Stomach smooth muscle (tissue), 2 donors: ENCODE data around the gene CFAP119.

Experiments
- H3K27ac ChIP-seq: one replicate; pipeline ENCODE4 v1.7.0; 2013; ENCODE audit warnings: mild to moderate bottlenecking, low read length, inconsistent platforms
- H3K27me3 ChIP-seq, 2 donors: one replicate each; pipeline ENCODE4 v1.7.0; 2013; ENCODE audit warnings: low read length in 2 of 2; ENCODE audit not compliant: insufficient read depth in 2 of 2, control insufficient read depth in 1 of 2
- H3K36me3 ChIP-seq, 2 donors: one replicate each; pipeline ENCODE4 v1.7.0; 2013; ENCODE audit warnings: low read length in 2 of 2; ENCODE audit not compliant: control insufficient read depth in 2 of 2, insufficient read depth in 2 of 2
- H3K4me1 ChIP-seq: one replicate; pipeline ENCODE4 v1.7.0; 2013; ENCODE audit warnings: low read length; ENCODE audit not compliant: control insufficient read depth, insufficient read depth
- H3K4me3 ChIP-seq, 2 donors: one replicate each; pipeline ENCODE4 v1.7.0; 2013; ENCODE audit warnings: low read length in 2 of 2
- H3K9ac ChIP-seq, 2 donors: one replicate each; pipeline ENCODE4 v1.7.0; 2013; ENCODE audit warnings: low read length in 2 of 2, mild to moderate bottlenecking in 1 of 2
- H3K9me3 ChIP-seq, 2 donors: one replicate each; pipeline ENCODE4 v1.7.0; 2013; ENCODE audit warnings: low read length in 2 of 2; ENCODE audit not compliant: control insufficient read depth in 2 of 2
- donor health status: healthy.
- donor health status: Pancreatic carcinoma.

The CFAP119 gene

GRCh38 chr16:30747799-30748633, 13.8 kb downstream of the CFAP119 start, which contains the start of gene PHKG2:
Gene PHKG2 (plus strand): TSS chr16:30748425. CDS start chr16:30748821, 396 bp downstream.
- Histone ChIP-seq H3K36me3 (peaks cover 14 to 21% of the 10 kb centered on the region in 2 donors), H3K4me1 (peaks cover 10% of the 10 kb centered on the region), H3K9me3 (no peaks in the 10 kb centered on the region), H3K27me3 (no peaks in the 10 kb centered on the region), H3K9ac (peak within 1 kb of the TSS; percentile 71 to 75), H3K27ac (peak within 1 kb of the TSS; percentile 67), H3K4me3 (peak within 1 kb of the TSS; percentile 81 to 95)

GRCh38 chr16:30747331-30747730, 14.5 kb downstream of the CFAP119 start:
- peak overlapping the region; percentile 71 to 75 for H3K9ac ChIP-seq
- H3K4me1 ChIP-seq: peaks cover 10% of the 10 kb centered on the region
- H3K9me3 ChIP-seq: no peaks in the 10 kb centered on the region
- no peaks in the 10 kb centered on the region for H3K27me3 ChIP-seq
- H3K27ac ChIP-seq: peak overlapping the region; percentile 67
- H3K36me3 ChIP-seq: peaks cover 14 to 16% of the 10 kb centered on the region in 2 donors
- peak overlapping the region; percentile 81 to 95 for H3K4me3 ChIP-seq

- no peak overlapping the region for H3K4me3 ChIP-seq
- no peak overlapping the region for H3K27ac ChIP-seq
- H3K9ac ChIP-seq: no peak overlapping the region
- H3K36me3 ChIP-seq: peaks cover 14 to 16% of the 10 kb centered on the region in 2 donors
- peaks cover 14% of the 10 kb centered on the region for H3K4me1 ChIP-seq
- H3K27me3 ChIP-seq: no peaks in the 10 kb centered on the region
- no peaks in the 10 kb centered on the region for H3K9me3 ChIP-seq
These were observed 15.2 kb downstream of the CFAP119 start for GRCh38 chr16:30746638-30747175.

DNA sequence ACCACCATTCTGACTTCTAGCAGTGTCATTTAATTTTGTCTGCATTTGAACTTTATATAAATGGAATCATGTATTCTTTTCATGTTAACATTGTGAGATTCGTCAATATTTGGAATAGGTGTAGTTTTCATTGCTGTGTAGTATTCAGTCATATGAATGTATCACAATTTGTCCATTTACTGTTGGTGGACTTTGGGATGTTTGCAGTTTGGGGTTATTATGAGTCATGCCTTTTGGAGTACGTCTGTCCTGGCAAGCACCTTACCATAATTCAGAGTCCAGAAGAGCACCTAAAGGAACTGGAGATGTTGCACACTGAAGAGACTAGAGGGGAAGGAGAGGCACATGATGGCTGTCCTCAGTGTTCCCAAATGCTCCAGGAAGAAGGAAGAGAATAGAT, 16.8 kb downstream of the CFAP119 start:
- no peak overlapping the region for H3K27ac ChIP-seq
- H3K4me3 ChIP-seq: no peak overlapping the region
- H3K9me3 ChIP-seq: no peaks in the 10 kb centered on the region
- H3K27me3 ChIP-seq: no peaks in the 10 kb centered on the region
- H3K4me1 ChIP-seq: peaks cover 26% of the 10 kb centered on the region
- peaks cover 7% of the 10 kb centered on the region in 2 donors for H3K36me3 ChIP-seq
- no peak overlapping the region for H3K9ac ChIP-seq

DNA sequence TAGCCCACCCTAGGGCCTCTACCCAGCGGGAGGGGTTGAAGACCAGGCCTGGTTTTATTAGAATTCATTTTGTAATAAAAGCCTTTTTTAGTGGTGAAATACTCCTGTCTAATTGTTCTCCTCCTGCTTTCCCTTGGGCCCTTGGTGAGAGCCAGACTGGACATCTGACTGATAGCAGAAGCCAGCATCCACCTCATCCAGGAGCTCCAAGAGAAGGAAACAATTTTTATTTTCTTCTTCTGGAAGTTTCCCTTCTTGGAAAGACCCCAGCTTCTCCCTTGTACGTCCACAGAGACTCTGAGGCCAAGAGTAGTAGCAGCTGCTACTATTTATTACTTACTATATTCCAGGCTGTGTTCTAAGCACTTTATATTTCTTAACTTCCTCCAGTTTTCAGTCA, 17.7 kb downstream of the CFAP119 start:
- Histone ChIP-seq H3K4me1 (peaks cover 27% of the 10 kb centered on the region), H3K9ac (no peak overlapping the region), H3K27ac (peak overlapping the region; percentile 31)

GRCh38 chr16:30743716-30744115, 18.1 kb downstream of the CFAP119 start:
- Histone ChIP-seq H3K36me3 (peaks cover 11 to 12% of the 10 kb centered on the region in 2 donors), H3K9ac (no peak overlapping the region), H3K4me1 (peaks cover 27% of the 10 kb centered on the region)

More for the DNA sequence above, 17.7 kb downstream of the CFAP119 start:
- peaks cover 7% of the 10 kb centered on the region in 2 donors for H3K36me3 ChIP-seq
- H3K27me3 ChIP-seq: no peaks in the 10 kb centered on the region
- no peaks in the 10 kb centered on the region for H3K9me3 ChIP-seq
- H3K4me3 ChIP-seq: no peak overlapping the region

GRCh38 chr16:30741461-30741914, 20.4 kb downstream of the CFAP119 start:
- Histone ChIP-seq H3K9me3 (no peaks in the 10 kb centered on the region), H3K9ac (peak overlapping the region in 1 of 2 donors; percentile 29), H3K27ac (peak overlapping the region; percentile 58), H3K4me3 (peak overlapping the region in 1 of 2 donors; percentile 35), H3K36me3 (peaks cover 30 to 32% of the 10 kb centered on the region in 2 donors), H3K27me3 (no peaks in the 10 kb centered on the region), H3K4me1 (peaks cover 22% of the 10 kb centered on the region)

More at GRCh38 chr16:30743716-30744115, 18.1 kb downstream of the CFAP119 start:
- no peaks in the 10 kb centered on the region for H3K27me3 ChIP-seq
- H3K4me3 ChIP-seq: no peak overlapping the region
- H3K27ac ChIP-seq: peak overlapping the region; percentile 31
- no peaks in the 10 kb centered on the region for H3K9me3 ChIP-seq

DNA sequence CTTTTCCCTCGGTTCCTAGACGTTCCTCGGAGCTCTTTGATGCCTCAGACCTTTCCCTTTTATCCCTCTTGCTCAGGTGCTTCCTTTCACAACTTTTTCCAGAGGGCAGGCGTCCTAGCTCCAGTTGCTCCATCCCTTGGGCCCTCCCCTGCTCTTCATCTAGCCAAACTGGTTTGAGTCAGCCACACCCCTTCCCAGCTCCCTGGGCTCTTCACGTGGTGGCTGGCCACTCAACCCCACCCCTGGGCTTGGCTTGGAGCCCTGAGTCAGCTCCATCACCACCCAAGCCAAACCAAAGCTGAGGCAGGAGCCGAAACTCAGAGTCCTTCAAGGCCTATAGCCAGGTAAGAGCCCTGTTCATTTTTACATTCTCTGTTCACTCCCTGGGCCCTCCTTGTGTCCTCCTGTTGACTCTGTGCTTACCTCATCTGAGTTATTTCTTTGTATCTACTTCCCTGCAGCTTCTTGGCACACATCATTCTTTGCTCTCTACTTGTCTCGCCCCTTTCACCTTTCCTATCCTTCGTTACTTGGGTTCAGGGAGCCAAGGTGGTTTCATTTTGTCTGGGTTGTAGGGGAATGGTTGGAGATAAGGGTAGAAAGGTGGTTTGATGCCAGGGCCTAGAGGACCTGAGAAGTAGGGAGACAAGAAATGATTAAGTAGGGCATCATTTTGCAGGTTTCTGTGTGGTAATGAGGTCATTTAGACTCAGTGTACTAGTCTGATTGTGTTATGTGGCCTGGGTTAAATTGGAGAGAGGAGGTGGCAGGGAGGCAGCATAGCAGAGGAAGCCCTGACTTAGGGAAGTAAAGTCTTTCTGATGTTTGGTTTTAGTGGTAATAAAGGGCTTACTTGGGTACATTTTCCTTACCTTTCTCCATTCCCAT, 21.3 kb downstream of the CFAP119 start:
- H3K27ac ChIP-seq: peak overlapping the region; percentile 58
- H3K4me1 ChIP-seq: peaks cover 22% of the 10 kb centered on the region
- no peaks in the 10 kb centered on the region for H3K9me3 ChIP-seq
- H3K27me3 ChIP-seq: no peaks in the 10 kb centered on the region
- peaks cover 39 to 40% of the 10 kb centered on the region in 2 donors for H3K36me3 ChIP-seq
- peak overlapping the region in 1 of 2 donors; percentile 40 for H3K4me3 ChIP-seq
- peak overlapping the region in 1 of 2 donors; percentile 47 for H3K9ac ChIP-seq

DNA sequence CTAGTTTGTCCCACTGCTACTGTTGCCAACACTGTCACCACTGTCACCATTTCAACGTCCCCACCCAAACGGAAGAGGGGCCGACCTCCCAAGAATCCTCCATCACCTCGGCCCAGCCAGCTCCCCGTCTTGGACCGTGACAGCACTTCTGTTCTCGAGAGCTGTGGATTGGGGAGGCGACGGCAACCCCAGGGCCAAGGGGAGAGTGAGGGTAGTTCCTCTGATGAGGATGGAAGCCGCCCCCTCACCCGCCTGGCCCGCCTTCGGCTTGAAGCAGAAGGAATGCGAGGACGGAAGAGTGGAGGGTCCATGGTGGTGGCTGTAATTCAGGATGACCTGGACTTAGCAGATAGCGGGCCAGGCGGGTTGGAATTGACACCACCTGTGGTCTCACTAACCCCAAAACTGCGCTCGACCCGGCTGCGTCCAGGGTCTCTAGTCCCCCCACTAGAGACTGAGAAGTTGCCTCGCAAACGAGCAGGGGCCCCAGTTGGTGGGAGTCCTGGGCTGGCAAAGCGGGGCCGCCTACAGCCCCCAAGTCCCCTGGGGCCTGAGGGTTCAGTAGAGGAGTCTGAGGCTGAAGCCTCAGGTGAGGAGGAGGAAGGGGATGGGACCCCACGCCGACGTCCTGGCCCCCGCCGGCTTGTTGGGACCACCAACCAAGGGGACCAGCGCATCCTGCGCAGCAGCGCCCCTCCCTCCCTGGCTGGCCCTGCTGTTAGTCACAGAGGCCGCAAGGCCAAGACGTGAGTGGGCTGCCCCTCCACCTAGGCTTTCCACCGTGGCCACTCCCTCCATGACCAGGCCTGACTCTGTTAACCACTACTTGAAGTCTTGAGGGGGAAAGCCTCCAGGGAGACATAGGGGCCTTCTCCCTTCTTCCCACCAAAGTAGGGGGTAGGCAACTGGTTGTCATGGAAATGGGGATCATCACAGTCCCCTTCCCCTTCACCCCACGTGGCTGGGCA, 22.6 kb downstream of the CFAP119 start:
- Histone ChIP-seq H3K9ac (no peak overlapping the region), H3K27ac (no peak overlapping the region)

More for the DNA sequence above, 22.6 kb downstream of the CFAP119 start:
- Histone ChIP-seq H3K4me3 (no peak overlapping the region), H3K27me3 (no peaks in the 10 kb centered on the region), H3K36me3 (peaks cover 39 to 40% of the 10 kb centered on the region in 2 donors), H3K9me3 (no peaks in the 10 kb centered on the region), H3K4me1 (peaks cover 22% of the 10 kb centered on the region)
